ENCODE data around the gene PLCD1. TPM values are rescaled to one million over a fixed set of nuclear protein-coding genes. Genes with fewer than 3 reads are reported as not detected.

The PLCD1 gene
- total and polyA plus RNA-seq, 2 of the 13 experiments (the other 11 are each of a cell fraction or from before 2014, with no cell fraction given), result 10.1 to 12.4 TPM

DNA sequence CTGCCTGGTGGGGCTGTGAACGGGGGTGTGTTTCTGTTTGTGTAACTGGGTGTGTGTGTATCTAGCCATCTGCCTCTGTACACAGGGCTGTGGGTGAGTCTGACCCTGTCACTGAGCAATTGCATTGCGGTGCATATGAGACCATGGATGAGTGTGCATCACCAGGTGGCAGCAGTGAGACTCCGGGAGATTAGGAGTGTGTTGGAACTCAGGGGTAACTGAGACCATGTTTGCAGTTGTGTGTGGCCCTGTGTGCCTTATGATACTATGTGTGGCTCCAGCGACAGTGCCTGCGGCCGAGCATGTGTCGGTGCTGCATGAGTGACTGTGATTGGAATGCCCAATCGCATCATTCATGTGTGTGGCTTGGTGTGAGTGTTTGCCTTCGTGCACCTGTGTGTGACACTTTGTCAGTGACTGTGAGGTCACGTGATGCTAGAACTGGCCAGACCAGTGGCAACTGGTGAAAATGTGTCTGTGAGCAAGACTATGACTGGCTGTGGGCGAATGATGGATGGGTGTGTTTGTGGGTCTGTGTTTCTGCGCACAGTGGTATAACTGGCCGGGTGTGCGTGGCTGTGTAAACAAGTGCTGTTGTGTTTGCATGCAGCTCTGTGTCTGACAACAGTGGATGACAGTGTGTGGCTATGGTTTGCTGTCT lies 24.9 kb downstream of the PLCD1 start (continued):
- no peak for TF ChIP-seq ZNF850 (CRISPR knock-in tag; conservative IDR thresholded peaks at IDR 0.05)
- TF ChIP-seq ZNF773 (CRISPR knock-in tag; IDR thresholded peaks at IDR 0.05; ENCODE audit: borderline replicate concordance), result no peak
- no peak for TF ChIP-seq ZFP36 (IDR thresholded peaks at IDR 0.05; ENCODE audit: borderline replicate concordance, low read depth, low read length, partially characterized antibody)
- TF ChIP-seq CREM (IDR thresholded peaks at IDR 0.05), result no peak; the same call in 1 of the 2 replicates
- no peak for TF ChIP-seq CREM (CRISPR knock-in tag; IDR thresholded peaks at IDR 0.05)
- TF ChIP-seq MLLT10 (CRISPR knock-in tag; IDR thresholded peaks at IDR 0.05), result no peak
- no peak for TF ChIP-seq ISX (CRISPR knock-in tag; conservative IDR thresholded peaks at IDR 0.05)
- TF ChIP-seq, protein P1, sequence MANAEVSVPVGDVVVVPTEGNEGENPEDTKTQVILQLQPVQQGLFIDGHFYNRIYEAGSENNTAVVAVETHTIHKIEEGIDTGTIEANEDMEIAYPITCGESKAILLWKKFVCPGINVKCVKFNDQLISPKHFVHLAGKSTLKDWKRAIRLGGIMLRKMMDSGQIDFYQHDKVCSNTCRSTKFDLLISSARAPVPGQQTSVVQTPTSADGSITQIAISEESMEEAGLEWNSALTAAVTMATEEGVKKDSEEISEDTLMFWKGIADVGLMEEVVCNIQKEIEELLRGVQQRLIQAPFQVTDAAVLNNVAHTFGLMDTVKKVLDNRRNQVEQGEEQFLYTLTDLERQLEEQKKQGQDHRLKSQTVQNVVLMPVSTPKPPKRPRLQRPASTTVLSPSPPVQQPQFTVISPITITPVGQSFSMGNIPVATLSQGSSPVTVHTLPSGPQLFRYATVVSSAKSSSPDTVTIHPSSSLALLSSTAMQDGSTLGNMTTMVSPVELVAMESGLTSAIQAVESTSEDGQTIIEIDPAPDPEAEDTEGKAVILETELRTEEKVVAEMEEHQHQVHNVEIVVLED (CRISPR knock-in tag; IDR thresholded peaks at IDR 0.05; ENCODE audit: borderline replicate concordance), result no peak; the same call in 1 of the 2 replicates
- TF ChIP-seq HNRNPLL (IDR thresholded peaks at IDR 0.05; ENCODE audit: low read depth, low read length, poor library complexity, severe bottlenecking), result no peak
- TF ChIP-seq CEBPB (IDR thresholded peaks at IDR 0.05; ENCODE audit: borderline replicate concordance, low read depth, low read length), result no peak
- peak; percentile 84 for TF ChIP-seq ZNF331 (CRISPR knock-in tag; IDR thresholded peaks at IDR 0.05)
- TF ChIP-seq, protein P2, sequence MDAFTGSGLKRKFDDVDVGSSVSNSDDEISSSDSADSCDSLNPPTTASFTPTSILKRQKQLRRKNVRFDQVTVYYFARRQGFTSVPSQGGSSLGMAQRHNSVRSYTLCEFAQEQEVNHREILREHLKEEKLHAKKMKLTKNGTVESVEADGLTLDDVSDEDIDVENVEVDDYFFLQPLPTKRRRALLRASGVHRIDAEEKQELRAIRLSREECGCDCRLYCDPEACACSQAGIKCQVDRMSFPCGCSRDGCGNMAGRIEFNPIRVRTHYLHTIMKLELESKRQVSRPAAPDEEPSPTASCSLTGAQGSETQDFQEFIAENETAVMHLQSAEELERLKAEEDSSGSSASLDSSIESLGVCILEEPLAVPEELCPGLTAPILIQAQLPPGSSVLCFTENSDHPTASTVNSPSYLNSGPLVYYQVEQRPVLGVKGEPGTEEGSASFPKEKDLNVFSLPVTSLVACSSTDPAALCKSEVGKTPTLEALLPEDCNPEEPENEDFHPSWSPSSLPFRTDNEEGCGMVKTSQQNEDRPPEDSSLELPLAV (CRISPR knock-in tag; conservative IDR thresholded peaks at IDR 0.05; ENCODE audit: low read depth), result no peak; the same call in 1 of the 2 replicates
- TF ChIP-seq, protein P3, sequence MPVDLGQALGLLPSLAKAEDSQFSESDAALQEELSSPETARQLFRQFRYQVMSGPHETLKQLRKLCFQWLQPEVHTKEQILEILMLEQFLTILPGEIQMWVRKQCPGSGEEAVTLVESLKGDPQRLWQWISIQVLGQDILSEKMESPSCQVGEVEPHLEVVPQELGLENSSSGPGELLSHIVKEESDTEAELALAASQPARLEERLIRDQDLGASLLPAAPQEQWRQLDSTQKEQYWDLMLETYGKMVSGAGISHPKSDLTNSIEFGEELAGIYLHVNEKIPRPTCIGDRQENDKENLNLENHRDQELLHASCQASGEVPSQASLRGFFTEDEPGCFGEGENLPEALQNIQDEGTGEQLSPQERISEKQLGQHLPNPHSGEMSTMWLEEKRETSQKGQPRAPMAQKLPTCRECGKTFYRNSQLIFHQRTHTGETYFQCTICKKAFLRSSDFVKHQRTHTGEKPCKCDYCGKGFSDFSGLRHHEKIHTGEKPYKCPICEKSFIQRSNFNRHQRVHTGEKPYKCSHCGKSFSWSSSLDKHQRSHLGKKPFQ (CRISPR knock-in tag; IDR thresholded peaks at IDR 0.05; ENCODE audit: insufficient replicate concordance), result no peak
- TF ChIP-seq, protein P4, sequence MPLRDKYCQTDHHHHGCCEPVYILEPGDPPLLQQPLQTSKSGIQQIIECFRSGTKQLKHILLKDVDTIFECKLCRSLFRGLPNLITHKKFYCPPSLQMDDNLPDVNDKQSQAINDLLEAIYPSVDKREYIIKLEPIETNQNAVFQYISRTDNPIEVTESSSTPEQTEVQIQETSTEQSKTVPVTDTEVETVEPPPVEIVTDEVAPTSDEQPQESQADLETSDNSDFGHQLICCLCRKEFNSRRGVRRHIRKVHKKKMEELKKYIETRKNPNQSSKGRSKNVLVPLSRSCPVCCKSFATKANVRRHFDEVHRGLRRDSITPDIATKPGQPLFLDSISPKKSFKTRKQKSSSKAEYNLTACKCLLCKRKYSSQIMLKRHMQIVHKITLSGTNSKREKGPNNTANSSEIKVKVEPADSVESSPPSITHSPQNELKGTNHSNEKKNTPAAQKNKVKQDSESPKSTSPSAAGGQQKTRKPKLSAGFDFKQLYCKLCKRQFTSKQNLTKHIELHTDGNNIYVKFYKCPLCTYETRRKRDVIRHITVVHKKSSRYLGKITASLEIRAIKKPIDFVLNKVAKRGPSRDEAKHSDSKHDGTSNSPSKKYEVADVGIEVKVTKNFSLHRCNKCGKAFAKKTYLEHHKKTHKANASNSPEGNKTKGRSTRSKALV (CRISPR knock-in tag; IDR thresholded peaks at IDR 0.05), result no peak; the same call in 1 of the 2 replicates
- no peak for TF ChIP-seq ZNF30 (CRISPR knock-in tag; IDR thresholded peaks at IDR 0.05)
- peak; percentile 84 for TF ChIP-seq SMC3 (IDR thresholded peaks at IDR 0.05; ENCODE audit: low read length)
- no peak for TF ChIP-seq NFYC (CRISPR knock-in tag; IDR thresholded peaks at IDR 0.05)
- no peak for TF ChIP-seq CHD2 (IDR thresholded peaks at IDR 0.05; ENCODE audit: low read depth, low read length)
- TF ChIP-seq ZNF143 (CRISPR knock-in tag; IDR thresholded peaks at IDR 0.05), result peak; percentile 47
- no peak for TF ChIP-seq ZNF234 (CRISPR knock-in tag; conservative IDR thresholded peaks at IDR 0.05)
- no peak for TF ChIP-seq ZMYM2 (CRISPR knock-in tag; IDR thresholded peaks at IDR 0.05)

Data from HepG2 (cell line).